Testis (tissue), 5 donors: ENCODE data around the gene TEX22. TPM values are rescaled to one million over a fixed set of nuclear protein-coding genes. Genes with fewer than 3 reads are reported as not detected.
A peak's percentile ranks its signal among the peaks of the same experiment; 100 is the strongest.

Experiments
- DNase-seq: peaks from one replicate; pipeline ENCODE4 v3.0.0-alpha.2; 2019
- H3K27ac ChIP-seq, 2 donors: fragments of 200-600 bp; sonication (generic); one replicate each; pipeline ENCODE4 v1.5.1; 2019
- H3K27me3 ChIP-seq: fragments of 200-600 bp; sonication (generic); one replicate; pipeline ENCODE4 v1.5.1; 2019
- H3K36me3 ChIP-seq: fragments of 200-600 bp; sonication (generic); one replicate; pipeline ENCODE4 v1.5.1; 2017; ENCODE audit warnings: low read depth; ENCODE audit errors: missing control alignments
- H3K4me1 ChIP-seq: fragments of 200-600 bp; sonication (generic); one replicate; pipeline ENCODE4 v1.5.1; 2019
- H3K4me3 ChIP-seq, 2 donors: fragments of 200-600 bp; sonication (generic); one replicate each; pipeline ENCODE4 v1.5.1; 2017 to 2019
- H3K9me3 ChIP-seq: fragments of 200-600 bp; sonication (generic); one replicate; pipeline ENCODE4 v1.5.1; 2017
- CTCF ChIP-seq, 3 experiments: fragments of 450-650 bp in 2 of 3; fragments of 200-600 bp in 1 of 3; sonication (generic) in 1 of 3; IDR thresholded peaks; one replicate each; pipeline ENCODE4 v1.5.1; 2016 to 2019; ENCODE audit warnings: antibody characterized with exemption in 3 of 3, mild to moderate bottlenecking in 2 of 3, moderate library complexity in 1 of 3
- POLR2A ChIP-seq: fragments of 450-650 bp; IDR thresholded peaks from one replicate; pipeline ENCODE4 v1.6.1; 2017; ENCODE audit warnings: antibody characterized with exemption, mild to moderate bottlenecking, moderate library complexity
- whole genome bisulfite sequencing, 2 donors: methylation state at CpG; one replicate each; pipeline ENCODE4 v1.1.5; 2018; 5-methylcytosine and 5-hydroxymethylcytosine counted together
- intact Hi-C: fragments of 100-400 bp; cut with DNase I; formaldehyde crosslinking; loops from one replicate; pipeline ENCODE4 v1.15.1; 2023; ENCODE audit warnings: low total_unique reads
- long read RNA-seq, 2 donors: transcript quantifications; one replicate each; lab custom pipeline, GENCODE V29; 2026
- polyA plus RNA-seq: library from polyadenylated mRNA; stranded (reverse); fragments of 350-450 nt; fragmentation: Illumina TruSeq; extraction: RNeasy Lipid Tissue Mini Kit (QIAGEN cat#74804); gene quantifications from one replicate; pipeline ENCODE4 v1.2.3, GENCODE V29; 2014; ENCODE audit warnings: low read depth, low replicate concordance; ENCODE audit not compliant: insufficient read depth
- total RNA-seq, 2 donors: library from RNA; depleted of rRNA; stranded (reverse); fragments of >200 nt; gene quantifications; one replicate each; pipeline ENCODE4 v1.2.3, GENCODE V29; 2016

Gene TEX22, protein sequence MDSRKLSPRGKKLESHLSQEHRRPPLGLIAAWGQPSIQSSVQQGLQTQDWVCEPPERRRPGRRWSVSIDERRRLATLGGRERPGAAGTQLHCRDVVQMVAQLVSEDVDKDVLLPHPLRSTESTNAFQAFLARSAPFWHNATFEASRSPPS
- 1 to 10 TPM; 5.2 to 6.6 TPM for total RNA-seq
- polyA plus RNA-seq: 21.5 TPM
- long read RNA-seq, donor 1: 0 reads
- long read RNA-seq, donor 2: 0 reads

DNA sequence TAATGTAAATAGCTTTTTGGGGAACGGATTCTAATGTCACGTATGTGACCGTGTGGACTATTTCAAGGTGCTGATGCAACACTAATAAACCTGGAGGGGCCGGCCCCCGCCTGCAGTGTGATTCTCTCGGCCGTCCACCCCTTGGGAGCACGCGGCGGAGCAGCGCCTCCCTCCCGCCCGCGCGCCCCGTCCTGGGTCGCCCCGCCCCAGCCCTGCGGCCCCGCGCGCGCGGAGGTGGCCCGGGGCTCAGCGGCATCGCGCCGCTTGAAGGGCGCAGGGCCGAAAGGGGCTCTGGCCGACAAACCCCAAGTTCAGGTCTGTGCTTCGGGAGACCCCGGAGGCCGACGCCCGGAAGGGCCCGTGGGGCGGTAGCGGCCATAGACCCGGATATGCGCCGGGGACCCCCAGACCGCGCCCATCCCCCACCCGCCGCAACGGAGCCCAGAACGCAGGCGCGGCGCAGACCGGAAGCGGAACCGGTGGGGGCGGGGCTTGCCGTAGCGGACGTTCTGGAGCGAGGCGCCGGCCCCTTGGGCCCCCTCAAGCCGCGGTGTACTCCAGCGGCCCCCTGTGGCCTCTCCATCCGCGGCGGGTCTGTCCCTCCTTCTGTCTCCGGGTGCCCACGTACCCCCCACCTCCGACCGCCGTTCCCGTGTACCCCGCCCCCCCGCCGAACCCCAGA lies at the start of gene TEX22:
Gene TEX22 (plus strand): TSS at position 495 of the 682 bp plus-strand sequence. CDS start 803 bp downstream, outside the sequence.
- Histone ChIP-seq H3K36me3 (no peaks in the 10 kb centered on the region), H3K9me3 (no peaks in the 10 kb centered on the region), H3K27ac (peak within 1 kb of the TSS; percentile 79 to 91), H3K27me3 (no peaks in the 10 kb centered on the region), H3K4me3 (peak within 1 kb of the TSS; percentile 92 to 94), H3K4me1 (peaks cover 13% of the 10 kb centered on the region)
- intact Hi-C loops: no loop called here
- 1 to 2% methylated on average over 16 to 72 of the region's 77 CpGs for WGBS, 2 donors
- TF ChIP-seq POLR2A (no peak), CTCF (IDR thresholded peaks at IDR 0.05) (no peak)
- DNase-seq: peak; percentile 90

- TF ChIP-seq CTCF (IDR thresholded peaks at IDR 0.05) (no peak), POLR2A (no peak)
- intact Hi-C loops: no loop called here
- no peaks in the 10 kb centered on the region for H3K9me3 ChIP-seq
- no peaks in the 10 kb centered on the region for H3K36me3 ChIP-seq
- H3K27ac ChIP-seq: no peak overlapping the region
- 80 to 92% methylated on average over 5 to 17 of the region's 19 CpGs for WGBS, 2 donors
- DNase-seq: no peak
- no peaks in the 10 kb centered on the region for H3K4me1 ChIP-seq
- no peak overlapping the region for H3K4me3 ChIP-seq
- H3K27me3 ChIP-seq: no peaks in the 10 kb centered on the region
Measured at GRCh38 chr14:105348945-105349699, 49.2 kb upstream of the TEX22 start.

DNA sequence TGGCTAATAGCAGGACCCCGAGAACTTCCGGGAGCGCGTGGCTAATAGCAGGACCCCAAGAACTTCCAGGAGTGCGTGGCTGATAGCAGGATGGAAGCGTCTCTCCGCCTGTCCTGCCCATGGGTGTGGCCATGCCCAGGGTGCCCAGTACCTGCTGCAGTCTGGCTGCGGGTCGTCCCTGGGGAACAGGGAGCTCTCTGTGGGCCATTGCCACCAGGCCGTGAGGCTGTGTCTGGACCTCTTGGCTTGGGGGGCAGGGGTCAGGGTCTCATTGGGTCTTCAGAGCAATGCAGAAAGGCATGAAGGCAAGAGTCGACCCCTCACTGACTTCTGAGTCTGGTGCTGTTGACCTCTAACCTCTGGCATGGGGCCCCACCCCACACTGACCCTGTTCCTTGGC lies 48.3 kb upstream of the TEX22 start:
- Histone ChIP-seq H3K27ac (no peak overlapping the region), H3K36me3 (no peaks in the 10 kb centered on the region), H3K4me1 (no peaks in the 10 kb centered on the region), H3K9me3 (no peaks in the 10 kb centered on the region), H3K4me3 (no peak overlapping the region), H3K27me3 (no peaks in the 10 kb centered on the region)
- DNase-seq: no peak
- intact Hi-C loops: loop anchor here (5.0 to 10.0 kb wide), 2 partner anchors 148 to 255 kb away; no protein-coding TSS in a partner anchor
- WGBS, 2 donors: 86 to 90% methylated on average over 9 to 11 of the region's 11 CpGs
- no peak for TF ChIP-seq POLR2A
- no peak for TF ChIP-seq CTCF (IDR thresholded peaks at IDR 0.05)

DNA sequence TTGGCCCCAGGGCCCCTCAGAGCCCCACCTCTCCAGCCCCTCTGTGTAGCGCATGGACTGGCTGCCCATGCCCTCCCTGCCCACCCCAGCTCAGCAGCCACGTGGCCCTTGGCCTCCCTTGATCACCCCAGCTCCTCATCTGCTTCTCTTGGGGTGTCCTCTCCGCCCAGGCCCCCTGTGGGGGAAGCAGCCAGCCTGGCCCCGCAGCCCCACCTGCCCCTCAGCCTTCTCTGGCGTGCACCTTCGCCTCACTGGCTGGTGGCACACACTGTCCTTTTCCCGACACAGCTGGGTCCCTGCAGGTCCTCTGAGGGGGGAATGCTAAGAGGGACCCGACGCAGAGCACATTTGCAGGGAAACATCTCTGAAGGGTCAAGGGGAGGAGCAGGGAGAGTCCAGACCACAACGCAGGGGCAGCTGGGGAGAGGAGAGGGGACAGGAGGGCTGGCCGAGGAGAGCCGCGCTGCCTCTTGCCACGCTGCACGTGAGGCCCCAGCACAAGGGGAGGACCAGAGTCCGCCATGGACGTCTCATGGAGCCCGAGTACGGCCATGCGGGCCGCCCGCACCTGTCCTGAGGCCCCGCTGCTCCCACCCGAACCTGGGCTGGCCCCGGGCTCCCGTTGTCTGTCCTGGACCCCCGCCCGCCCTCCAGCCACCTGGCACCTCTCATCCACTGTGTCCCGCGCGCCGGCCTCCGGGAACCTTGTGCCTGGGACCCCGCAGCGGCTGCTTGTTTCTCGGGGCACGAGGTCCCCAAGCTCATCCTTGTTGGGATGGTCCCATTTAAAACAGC lies 47.7 kb upstream of the TEX22 start:
- TF ChIP-seq CTCF (IDR thresholded peaks at IDR 0.05) (no peak), POLR2A (no peak)
- 92 to 94% methylated on average over 22 to 37 of the region's 37 CpGs for WGBS, 2 donors
- Histone ChIP-seq H3K4me3 (no peak overlapping the region), H3K36me3 (no peaks in the 10 kb centered on the region), H3K4me1 (no peaks in the 10 kb centered on the region), H3K27ac (no peak overlapping the region), H3K9me3 (no peaks in the 10 kb centered on the region), H3K27me3 (no peaks in the 10 kb centered on the region)
- intact Hi-C loops: loop anchor here (5.0 to 10.0 kb wide), 2 partner anchors 148 to 256 kb away; no protein-coding TSS in a partner anchor
- no peak for DNase-seq
